Ovary (tissue), 3 donors: ENCODE measurements around the gene SPSB1.

Source experiments
- CTCF ChIP-seq, 3 donors: fragments of 450-650 bp in 2 of 3; fragments of 200-600 bp in 1 of 3; IDR thresholded peaks; one replicate each; pipeline versions ENCODE4 v1.5.1 to v1.8.0; 2016 to 2022; ENCODE audit warnings: antibody characterized with exemption in 3 of 3, mild to moderate bottlenecking in 1 of 3
- EP300 ChIP-seq: sonication (generic); formaldehyde crosslinking; IDR thresholded peaks from one replicate; pipeline ENCODE4 v1.6.1; 2017; ENCODE audit warnings: antibody characterized with exemption
- POLR2A ChIP-seq: fragments of 450-650 bp; IDR thresholded peaks from one replicate; pipeline ENCODE4 v1.6.1; 2017; ENCODE audit warnings: antibody characterized with exemption, mild to moderate bottlenecking, moderate library complexity
- donor health status: DM: no; HTN: no; CAD: no.

DNA sequence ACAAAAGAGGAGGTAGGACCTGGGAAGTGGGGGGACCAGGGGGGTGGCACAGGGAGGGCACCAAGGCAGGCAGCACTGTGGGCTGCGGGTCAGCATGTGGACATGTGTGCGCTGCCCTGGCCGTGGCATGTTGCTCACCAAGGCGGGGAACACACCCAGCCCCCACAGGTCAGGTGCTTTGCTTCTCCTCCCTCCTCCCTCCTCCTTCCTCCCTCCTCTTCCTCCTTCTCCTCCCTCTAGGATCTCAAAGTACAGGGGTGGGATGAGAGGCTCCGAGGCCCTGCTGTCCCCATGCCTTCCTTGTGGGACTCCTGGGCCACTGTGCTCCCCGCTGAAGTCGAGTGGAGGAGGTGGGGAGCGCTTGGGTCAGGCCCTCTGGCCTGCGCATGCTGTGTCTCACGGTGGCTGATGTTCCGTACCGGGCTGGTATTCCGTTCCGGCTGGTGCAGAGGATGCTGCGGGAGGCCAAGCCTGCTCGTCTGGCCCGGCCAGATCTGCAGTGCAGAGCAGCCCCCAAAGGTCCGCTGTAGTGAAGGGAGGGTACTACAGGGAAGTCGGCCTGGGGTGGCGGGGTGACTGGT lies 26.6 kb downstream of the SPSB1 start:
- TF ChIP-seq POLR2A (no peak), EP300 (no peak), CTCF (IDR thresholded peaks at IDR 0.05) (no peak)
